Activated CD8-positive, alpha-beta memory T cell treated with anti-CD3 and anti-CD28 coated beads for 24 hours (primary cell): Measurements from ENCODE around the gene KLF6.

ENCODE experiments used
- DNase-seq: peaks from one replicate; pipeline ENCODE4 v3.0.0-alpha.2; 2020

KLF6 gene

DNA sequence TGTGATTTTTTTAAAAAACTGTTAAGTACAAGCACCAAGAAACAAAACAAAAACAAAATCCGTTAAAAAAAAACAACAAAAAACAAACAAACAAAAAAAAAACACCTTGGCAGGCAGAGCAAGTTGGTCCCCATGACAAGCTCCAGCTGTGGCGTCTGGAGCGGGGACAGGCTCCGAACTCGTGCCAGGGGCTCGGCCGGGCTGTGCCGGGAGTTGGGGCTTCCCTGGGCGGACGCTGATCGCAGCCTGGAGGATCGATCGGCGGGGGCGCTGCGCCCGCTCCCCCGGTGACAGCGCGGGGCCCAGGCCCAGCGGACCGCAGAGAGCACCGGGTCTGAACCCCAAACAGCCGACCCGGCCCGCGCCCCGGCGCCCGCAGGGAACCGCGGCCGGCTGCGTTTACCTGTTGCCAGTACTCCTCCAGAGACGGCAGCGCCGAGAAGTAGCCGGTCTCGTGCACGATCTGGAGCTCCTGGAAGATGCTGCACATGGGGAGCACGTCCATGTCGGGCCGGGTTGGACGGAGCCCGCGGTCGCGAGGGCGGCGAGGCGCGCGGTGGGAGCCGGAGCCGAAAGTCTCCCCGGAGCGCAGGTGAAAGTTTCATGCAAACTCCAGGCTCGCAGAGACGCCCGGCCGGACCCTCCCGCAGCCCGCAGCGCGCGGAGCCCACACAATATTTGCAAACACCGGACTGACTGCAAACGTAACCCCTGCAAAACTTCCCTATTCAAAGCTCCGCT is at the start of gene KLF6:
Gene KLF6, minus strand, starts transcription at position 700 of the 741 bp plus-strand sequence. Its CDS starts 195 bp downstream, at position 505.
- DNase-seq = no peak

DNA sequence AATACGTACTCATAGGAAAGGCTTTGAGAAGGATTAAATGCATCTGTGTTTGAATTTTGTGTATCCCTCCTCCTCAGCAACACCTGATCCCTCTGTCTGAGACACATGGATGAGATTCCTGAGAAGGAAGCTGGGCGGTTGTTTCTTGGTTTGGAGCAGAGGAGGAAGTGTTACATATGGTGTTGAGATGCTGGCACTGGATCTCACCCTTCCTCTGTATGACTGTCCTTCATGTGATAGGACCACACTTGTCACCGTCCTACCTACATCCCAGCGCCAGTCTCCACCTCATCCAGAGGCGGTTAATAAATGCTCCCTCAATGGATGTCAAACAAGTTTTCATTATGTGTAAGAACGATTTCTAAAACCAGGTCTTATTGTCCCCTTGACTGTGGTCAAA is 49.4 kb upstream of the KLF6 start:
- no peak for DNase-seq

DNA sequence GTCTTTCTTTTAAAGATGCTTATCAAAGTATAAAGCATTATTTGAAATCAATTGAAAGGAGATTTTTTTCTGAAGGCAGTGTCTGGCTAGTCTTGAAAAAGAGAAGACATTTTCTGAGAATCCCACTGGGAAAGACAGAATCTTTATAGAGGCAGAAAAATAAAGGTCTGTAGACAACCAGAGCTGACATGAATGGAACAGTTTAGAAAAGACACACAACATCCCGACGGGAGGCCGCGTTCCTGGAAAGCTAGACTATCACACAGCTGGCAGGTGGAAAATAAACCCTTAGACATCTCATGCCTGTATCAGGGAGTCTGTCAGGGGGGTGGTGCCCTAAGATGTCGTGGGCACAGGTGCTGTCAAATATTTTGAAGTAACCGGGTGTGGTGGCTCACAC is 48.0 kb upstream of the KLF6 start:
- DNase-seq = no peak

DNA sequence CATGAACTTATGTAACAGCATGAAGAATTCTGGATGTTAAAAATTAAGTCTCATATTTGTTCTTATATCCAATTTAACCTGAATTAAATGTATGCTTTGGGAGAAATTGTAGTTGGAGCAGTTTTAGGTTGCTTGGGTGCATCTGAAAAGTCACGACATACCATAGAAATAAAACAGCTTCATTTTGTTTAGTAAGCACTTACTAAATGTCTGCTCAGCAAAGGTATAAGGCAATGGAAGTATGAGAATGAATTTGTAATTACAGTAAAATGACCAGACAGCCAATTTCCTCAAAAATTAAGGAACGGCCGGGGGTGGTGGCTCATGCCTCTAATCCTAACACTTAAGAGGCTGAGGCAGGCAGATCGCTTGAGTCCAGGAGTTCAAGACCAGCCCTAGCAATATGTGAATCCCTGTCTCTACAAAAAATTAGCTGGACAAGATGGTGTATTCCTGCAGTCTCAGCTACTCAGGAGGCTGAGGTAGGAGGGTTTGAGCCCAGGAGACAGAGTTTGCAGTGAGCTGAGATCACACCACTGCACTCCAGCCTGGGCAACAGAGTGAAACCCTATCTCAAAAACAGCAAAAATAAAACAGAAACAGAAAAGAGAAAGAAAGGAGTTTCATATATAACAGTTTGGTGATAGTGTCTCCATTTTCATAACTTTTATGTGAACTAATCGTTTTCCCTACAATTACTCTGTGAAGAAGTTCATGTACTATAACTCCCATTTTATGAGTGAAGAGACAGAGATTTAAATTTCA is 47.2 kb upstream of the KLF6 start:
- DNase-seq = no peak

DNA sequence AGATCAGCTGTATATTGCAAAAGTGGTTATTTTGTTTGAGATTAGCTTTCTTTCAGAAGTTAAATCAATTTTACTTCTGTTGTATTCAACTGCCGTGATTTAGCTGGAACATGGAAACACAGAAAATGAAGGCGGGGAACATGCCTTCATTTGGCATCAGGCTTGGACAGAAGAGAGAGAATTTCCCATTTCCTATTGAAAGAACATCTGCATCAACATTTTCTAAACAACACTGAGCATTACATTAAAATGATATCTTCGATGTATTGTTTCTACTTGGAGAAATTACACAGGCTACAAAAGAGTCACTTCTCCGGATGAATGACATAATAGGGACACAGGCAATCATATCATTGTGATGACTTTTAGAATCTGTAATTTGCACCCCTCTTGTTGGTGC is 46.6 kb upstream of the KLF6 start:
- DNase-seq = no peak

DNA sequence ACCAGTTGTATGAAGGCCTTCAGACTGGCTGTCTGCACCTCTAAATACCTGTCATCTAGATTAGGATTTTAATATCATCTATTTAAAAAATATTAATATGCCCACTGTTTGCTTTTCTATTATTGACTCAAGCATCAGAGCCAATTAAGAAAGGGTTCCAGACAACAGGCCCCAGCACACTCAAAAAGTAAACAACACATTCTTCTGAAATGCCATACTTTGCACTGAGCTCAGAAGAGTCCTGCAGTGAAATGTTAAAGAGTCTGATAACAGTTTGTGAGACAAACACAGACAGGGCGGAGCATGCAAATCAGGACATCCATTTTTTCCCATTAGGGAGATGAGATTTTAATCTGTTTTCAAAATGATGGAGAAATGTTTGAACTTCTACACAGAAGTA is 45.9 kb upstream of the KLF6 start:
- no peak for DNase-seq

DNA sequence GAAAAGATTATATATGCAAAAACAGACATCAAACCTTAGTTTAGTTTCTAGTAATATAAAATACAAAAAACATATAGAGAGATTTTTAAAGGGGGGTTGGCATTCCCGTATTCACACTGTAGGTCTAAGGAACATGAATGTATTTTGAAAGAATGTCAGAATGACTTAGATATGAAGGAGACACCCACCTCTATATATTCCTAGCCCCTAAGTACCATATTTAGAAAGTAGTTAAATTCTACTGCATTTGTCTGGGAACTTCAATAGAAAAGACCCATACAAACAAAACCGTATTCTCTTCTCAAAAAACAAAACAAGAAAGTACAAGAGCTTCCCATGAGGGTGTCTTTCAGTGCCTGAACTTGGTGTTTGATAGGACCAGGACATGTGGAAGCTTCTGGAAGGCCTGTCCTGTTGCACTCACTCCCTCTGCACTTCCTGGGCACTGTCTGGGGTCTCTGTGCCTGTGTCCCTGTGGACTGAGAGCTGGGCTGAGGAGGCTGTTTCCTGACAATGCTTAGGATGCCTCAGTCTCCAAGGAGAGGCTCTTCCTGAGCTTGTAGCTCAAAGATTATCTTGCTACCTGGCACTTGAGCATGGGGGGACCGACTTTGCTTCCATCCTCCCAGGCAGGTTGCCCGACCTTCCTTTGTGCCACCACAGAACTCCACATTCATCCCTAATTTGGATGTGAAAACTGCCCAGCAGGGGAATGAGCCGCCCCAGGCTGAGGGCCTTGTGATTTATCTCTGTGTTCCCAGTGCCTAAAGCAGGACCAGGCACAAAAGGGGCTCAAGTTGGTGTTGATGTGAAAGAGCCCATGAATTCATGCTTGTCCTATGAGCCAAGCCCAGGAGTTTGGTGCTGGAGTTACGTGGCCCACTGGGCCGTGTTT is 44.4 kb upstream of the KLF6 start:
- no peak for DNase-seq

DNA sequence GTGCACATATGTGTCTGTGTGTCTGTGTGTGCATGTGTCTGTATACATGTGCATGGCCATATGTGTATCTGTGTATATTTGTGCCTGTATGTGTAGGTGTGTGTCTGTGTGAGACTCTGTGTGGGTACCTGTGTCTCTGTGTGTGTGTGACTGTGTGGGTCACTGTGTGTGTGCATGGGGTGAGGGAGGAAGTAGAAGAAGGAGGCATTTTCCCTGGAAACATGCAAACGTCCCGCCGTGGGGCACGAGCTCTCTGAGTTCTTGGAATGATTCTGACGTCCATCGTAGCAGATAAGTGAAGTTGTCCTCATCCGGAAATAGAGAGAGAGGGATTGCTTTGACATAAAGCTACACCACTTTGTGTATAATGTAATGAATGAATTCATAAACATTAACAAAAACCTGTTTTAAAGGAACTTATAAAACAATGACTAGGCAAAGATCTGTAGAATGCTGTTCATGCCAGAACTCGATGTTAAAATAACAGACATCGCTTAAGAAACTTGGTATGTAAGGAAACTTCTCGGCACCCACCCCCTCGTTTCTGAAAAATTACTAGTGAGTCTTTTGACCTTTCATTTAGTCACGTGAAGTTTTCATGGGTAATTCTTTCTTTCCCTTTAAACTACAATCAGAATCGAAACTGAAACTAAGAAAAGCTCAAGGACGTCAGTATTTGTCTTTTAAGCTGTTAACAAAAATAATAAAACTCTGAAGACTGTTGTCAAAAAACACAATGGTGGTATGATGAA is 43.6 kb upstream of the KLF6 start:
- no peak for DNase-seq

DNA sequence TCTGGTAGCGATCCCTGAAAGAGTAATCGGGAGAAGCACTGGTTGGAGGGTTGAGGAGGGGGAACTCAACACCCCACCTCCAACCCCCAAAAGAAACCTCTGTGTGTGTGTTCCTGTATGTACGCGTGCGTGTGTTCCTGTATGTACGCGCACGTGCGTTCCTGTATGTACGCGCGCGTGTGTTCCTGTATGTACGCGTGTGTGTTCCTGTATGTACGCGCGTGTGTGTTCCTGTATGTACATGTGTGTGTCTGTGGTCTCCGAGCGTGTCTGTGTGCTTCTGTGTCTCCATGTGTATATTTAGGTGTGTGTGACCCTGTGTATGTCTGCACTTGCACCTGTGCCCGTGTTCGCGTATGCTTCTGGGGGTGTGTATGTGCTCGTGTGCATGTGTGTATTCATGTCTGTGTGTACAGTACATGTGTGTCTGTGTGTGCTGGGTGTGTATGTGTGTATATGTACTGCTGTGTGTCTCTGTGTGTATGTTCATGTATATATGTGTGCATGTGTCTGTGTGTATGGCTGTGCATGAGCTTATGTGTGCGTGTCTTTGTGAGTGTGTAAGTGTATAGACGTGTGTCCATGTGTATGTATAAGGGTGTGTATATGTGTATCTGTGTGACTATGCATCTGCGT is 42.9 kb upstream of the KLF6 start:
- DNase-seq = no peak

DNA sequence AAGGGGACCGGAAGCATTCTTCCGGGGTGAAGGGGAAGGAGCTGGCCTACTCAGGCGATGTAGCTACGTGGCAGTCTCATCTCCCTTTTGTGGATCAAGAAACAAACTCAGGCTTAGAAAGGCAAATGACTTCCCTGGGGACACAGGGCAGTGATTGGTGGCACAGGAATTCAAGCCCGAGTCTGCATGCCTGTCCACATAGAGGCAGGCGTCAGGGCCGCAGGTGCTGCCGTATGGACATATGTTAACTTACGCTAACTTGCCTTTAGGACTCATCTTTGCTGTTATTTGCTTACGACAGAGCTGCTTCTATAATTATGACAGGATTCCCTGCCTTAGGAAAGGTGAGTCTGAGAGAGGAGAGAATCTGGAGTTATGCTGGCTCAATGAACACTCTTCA is 42.3 kb upstream of the KLF6 start:
- no peak for DNase-seq

DNA sequence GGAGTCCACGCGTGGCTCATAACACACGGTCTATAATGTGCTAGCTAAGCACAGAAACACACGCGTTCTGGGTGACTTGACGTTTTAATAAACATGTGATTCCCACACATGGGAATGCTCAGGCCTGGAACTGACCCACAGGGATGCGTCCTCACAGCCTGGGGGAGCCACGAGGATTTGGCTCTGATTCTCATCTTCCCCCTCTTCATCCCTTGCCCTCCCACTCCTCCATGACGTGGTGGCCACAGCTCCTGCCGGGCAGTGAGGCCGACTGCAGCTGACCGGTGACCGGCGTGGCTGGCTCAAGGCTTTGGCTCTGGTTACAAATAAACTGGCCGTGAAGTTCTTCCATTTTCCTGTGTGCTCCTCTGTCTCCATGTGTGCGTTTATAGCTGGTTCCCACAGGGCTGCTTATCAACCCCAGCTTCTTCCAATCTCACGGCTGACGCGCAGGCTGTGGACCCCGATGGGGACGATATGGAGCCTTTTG is 40.9 kb upstream of the KLF6 start:
- DNase-seq = no peak

DNA sequence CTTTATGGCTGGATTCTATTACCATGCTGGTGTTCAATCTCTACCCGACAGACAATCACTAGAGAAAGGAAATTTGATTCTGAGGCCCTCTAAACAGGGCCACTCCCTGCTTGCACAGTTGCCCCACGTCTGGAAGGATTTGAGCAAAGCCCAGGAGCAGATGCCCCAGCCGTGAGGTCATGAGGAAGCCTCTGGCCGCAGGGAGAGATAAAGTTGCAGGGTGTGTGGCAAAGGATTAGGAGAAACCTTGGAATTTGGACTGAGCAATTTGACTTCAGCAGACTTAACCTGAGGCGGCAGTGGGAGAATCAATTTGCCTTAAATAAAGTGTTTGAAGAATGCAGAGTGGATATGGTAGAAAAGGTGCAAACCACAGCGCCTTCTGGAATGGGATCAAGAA is 40.2 kb upstream of the KLF6 start:
- DNase-seq = no peak

DNA sequence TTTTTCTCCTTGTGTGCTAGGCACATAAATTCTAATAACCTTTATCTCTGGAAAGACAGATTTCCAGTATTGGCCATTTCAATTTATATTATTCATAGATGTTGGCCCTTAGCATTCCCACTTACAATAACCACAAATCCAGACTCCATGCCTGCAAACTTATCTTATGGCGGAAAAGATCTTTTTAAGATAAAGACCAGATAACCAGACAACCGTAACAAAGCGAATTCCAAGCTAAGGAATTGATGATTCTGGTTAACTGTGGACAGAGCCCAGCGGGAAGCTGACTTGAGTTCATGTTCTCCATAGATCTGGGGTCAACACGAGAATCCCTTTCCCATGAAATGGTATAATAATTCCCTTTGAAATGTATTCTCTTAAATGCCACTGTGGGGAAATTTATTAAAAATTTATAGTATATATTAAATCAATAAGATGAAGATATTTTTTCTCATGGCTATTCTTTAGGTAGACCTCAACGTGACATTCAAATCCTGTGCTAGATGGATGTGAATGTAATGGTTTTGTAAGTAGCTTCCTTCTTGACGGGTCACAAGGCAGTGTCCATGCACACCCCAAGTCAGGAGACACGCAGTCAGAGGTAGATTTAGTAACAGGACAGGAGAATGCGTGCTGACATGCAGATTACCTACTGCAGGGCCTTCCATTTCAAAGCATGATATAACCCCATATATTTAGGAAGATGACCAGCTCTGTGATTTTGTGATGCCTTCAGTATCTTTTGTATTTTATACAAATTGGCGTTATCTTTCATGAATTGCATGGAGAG is 37.7 kb upstream of the KLF6 start:
- DNase-seq = no peak

DNA sequence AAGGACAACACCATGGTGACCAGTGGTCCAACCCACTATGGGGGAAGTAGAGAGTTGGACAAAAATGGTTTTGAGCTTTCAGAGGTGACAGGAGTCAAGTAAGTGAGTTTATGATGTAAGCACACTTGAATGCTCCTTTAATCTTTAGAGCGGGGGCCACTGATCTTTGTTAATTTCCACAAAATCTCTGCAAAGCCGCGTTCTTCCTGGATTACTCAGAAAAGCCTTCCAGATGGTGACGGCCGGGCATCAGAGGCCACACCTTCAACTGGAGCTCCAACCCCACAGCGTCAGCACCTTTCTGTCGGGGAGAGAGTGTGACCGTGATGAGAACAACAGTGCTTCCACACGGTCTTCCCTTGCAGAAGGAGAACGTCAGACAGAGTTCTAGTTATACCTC is 35.2 kb upstream of the KLF6 start:
- no peak for DNase-seq

DNA sequence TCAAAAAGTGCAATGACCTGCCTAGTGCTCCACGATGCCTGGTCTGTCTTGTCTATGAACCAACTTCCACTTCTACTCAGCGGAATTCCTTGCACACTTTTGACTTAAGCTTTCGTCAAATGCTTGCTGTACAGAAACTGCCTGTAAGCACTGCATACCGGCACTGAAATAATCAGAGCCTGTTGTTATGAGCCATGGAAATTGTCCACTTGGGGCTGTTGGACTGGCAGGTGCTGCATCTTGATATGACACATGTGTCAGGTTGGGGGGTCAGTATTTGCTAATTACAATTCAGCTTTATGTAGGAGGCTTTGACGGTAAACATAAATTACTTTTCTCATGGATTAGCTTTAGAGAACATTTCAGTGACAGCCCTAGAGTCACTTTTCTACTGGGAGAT is 32.0 kb upstream of the KLF6 start:
- DNase-seq = no peak

DNA sequence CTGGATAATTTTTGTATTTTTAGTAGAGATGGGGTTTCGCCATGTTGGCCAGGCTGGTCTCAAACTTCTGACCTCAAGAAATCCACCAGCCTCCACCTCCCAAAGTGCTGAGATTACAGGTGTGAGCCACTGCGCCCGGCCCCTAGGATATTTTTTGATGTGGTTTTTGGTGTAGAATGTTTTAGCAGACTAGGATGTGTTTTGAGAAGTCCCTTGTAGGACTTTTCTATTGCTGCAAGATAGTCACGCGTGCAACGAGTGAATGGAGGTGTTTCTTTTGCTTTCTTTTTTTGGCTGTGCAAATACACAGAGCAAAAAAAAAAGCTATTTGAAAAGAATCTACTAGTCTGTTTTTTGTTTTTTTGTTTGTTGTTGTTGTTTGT is 29.8 kb upstream of the KLF6 start:
- DNase-seq = no peak

DNA sequence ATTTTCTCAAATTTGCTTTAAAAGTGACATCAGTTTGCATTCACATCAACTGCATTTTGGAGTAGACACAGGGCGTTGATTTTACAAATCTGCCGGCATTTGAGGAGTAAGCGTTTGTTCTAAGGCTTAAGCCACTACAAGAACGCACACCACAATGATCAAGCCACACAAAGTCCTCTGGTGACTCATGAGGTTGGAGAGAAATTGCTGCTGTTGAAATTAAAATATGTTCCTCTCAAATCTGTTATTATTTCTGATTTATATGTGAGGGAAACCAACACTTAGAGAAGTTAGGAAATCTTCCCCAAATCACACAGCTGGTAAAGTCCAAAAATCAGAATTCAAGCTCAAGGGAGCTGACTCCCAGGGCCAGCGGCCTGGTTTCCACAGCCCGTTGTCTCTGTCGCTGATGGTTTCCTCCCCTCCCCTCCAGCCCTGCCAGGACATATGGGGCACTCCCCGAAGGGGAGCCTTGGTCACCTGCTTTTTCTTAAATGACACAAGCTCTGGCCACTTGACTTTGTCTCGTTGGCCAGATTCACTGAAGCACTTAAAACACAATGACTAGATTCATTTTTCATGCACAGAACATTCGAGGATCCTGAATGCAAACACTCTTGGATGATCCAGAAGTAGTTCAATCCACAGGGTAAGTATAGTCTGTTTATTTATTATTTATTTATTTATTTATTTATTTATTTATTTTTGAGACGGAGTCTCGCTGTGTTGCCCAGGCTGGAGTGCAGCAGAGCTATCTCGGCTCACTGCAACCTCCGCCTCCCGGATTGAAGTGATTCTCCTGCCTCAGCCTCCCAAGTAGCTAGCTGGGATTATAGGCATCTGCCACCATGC is 29.2 kb upstream of the KLF6 start:
- DNase-seq = no peak

DNA sequence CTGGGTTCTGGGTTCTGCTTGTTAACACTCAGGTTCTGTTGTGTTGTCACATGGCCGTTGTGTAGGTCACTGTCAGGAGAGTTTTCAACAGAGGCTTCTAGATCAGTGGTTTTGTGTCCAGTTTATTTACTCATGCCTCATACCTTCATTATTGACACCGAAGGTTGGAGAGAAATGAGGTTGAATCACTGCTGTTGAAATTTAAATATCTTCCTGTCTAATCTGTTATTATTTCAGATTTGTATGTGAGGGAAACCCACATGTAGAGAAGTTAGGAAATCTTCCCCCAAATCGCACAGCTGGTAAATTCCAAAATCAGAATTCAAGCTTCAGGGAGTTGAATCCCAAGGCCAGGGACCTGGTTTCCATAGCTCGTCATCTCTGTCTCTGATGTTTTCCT is 28.3 kb upstream of the KLF6 start:
- DNase-seq = no peak

DNA sequence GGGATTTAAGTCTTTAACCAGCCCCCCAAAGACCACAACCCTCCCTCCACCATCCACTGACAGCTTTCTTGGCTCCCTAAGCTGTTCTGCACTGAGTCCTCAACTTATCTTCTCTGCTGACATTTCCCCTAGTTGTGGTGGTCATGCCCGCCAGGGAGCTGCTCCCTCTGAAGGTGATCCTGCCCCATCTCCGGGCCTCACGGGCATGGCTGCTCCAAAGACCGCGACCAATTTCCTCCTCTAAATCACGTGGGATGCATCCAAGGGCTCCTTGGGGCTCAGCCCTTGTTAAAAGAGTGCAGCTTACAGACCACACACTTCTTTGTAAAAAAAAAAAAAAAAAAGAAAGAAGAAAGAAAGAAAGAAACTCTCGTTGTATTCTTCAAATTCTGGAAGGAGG is 27.1 kb upstream of the KLF6 start:
- DNase-seq = no peak

DNA sequence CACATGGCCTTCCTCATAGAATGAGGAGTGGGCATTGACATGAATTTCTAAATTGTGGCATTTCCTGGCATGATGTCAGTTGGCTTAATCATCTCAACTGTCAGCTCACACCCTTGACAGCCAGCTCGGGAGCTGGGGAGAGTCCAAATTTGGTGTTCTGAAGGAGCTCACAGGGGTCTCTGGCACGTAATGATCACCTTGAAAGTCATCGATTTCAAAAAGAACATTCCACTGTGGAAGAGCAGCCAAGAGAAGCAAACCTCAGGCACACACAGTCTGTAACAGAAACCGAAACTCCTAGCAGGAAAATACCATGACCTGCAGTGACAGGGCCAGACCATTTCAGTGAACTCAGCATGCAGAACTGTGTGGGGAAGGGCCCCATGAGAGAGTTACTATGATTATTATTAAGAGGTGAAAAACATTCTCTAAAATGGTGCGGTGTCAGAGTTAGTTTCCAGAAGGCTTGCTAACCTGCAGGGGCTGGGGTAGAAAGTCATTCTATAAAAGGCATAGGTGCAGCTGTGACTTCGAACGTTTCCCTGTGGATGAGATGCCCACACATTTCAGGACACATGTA is 26.4 kb upstream of the KLF6 start:
- DNase-seq = no peak
